OCI-LY7 (cell line): ENCODE measurements around the gene OSM. TPM values are rescaled to one million over a fixed set of nuclear protein-coding genes. Genes with fewer than 3 reads are reported as not detected.

ENCODE experiments used
- BruUV-seq: library from RNA; stranded (reverse); fragments of 400-500 nt; replicated peaks from 2 replicates; lab custom pipeline; 2021; lab: Mats Ljungman, UMichigan
- CTCF ChIA-PET: fragments of 300-600 bp; sonication (Branson Sonifier 250); formaldehyde crosslinking; loops from one replicate; lab custom pipeline; 2022; ENCODE audit warnings: antibody characterized with exemption; ENCODE audit not compliant: unreplicated experiment; lab: Charles Lee
- POLR2A ChIA-PET: fragments of 300-600 bp; sonication (Branson Sonifier 250); formaldehyde crosslinking; loops from one replicate; lab custom pipeline; 2022; ENCODE audit warnings: antibody characterized with exemption; lab: Charles Lee
- DNase-seq: peaks from one replicate; pipeline ENCODE4 v3.0.0-alpha.2; 2015; ENCODE audit warnings: low spot score
- H2AFZ ChIP-seq: fragments of 200-600 bp; sonication (generic), shearing (Covaris generic); 2 replicates; pipeline ENCODE4 v1.6.1; 2014; ENCODE audit warnings: mild to moderate bottlenecking, antibody characterized with exemption, low read length, moderate library complexity
- H3K27ac ChIP-seq: fragments of 200-600 bp; sonication (generic); 2 replicates; pipeline ENCODE4 v1.5.1; 2014; ENCODE audit warnings: mixed run types, low read depth, mild to moderate bottlenecking, moderate library complexity, low read length, inconsistent platforms; ENCODE audit not compliant: poor library complexity, severe bottlenecking
- H3K36me3 ChIP-seq: fragments of 200-600 bp; sonication (generic); 2 replicates; pipeline ENCODE4 v1.6.1; 2014; ENCODE audit warnings: mild to moderate bottlenecking, antibody characterized with exemption, low read length, moderate library complexity, mixed read lengths; ENCODE audit not compliant: insufficient read depth
- H3K4me1 ChIP-seq: fragments of 200-600 bp; sonication (generic); 2 replicates; pipeline ENCODE4 v1.5.1; 2014; ENCODE audit warnings: mild to moderate bottlenecking, low read length; ENCODE audit not compliant: insufficient read depth, poor library complexity, severe bottlenecking
- H3K4me2 ChIP-seq: fragments of 200-600 bp; sonication (generic); 2 replicates; pipeline ENCODE4 v1.6.1; 2014; ENCODE audit warnings: mild to moderate bottlenecking, low read length
- H3K4me3 ChIP-seq: fragments of 200-600 bp; sonication (generic); 2 replicates; pipeline ENCODE4 v1.5.1; 2014; ENCODE audit warnings: mild to moderate bottlenecking, low read depth, low read length; ENCODE audit not compliant: poor library complexity, severe bottlenecking
- H3K79me2 ChIP-seq: fragments of 200-600 bp; sonication (generic); 2 replicates; pipeline ENCODE4 v1.6.1; 2016; ENCODE audit warnings: low read depth, mild to moderate bottlenecking, low read length, moderate library complexity, mixed read lengths; ENCODE audit not compliant: insufficient read depth
- H3K9me2 ChIP-seq: fragments of 200-600 bp; sonication (generic); 2 replicates; pipeline ENCODE4 v1.6.1; 2016; ENCODE audit warnings: mild to moderate bottlenecking, low read length, mixed read lengths; ENCODE audit not compliant: insufficient read depth
- H3K9me3 ChIP-seq: fragments of 200-600 bp; sonication (generic); 2 replicates; pipeline ENCODE4 v1.6.1; 2014; ENCODE audit warnings: mild to moderate bottlenecking, mixed run types, low read length, mixed read lengths
- H4K20me1 ChIP-seq: fragments of 200-600 bp; sonication (generic); 2 replicates; pipeline ENCODE4 v1.6.1; 2014; ENCODE audit warnings: mild to moderate bottlenecking, antibody characterized with exemption, low read length, moderate library complexity, mixed read lengths; ENCODE audit not compliant: insufficient read depth
- EZH2phosphoT487 ChIP-seq: fragments of 200-600 bp; sonication (generic); IDR thresholded peaks from 2 replicates; pipeline ENCODE4 v1.6.1; 2018; ENCODE audit warnings: low read depth, borderline replicate concordance, mild to moderate bottlenecking, mixed run types, antibody characterized with exemption, low read length, moderate library complexity, mixed read lengths
- intact Hi-C: fragments of 100-400 bp; cut with micrococcal nuclease; formaldehyde crosslinking; loops from one replicate; pipeline ENCODE4 v1.10.0; 2022; ENCODE audit not compliant: unreplicated experiment
- total RNA-seq, 2 experiments: library from RNA; depleted of rRNA in 1 of 2; stranded (reverse); fragments of >200 nt in 1 of 2; shearing (Covaris generic) in 1 of 2; gene quantifications; 2 replicates each; pipeline ENCODE4 v1.2.3, GENCODE V29; 2014 to 2022
- TF ChIP-seq, protein P1 (sequence below): fragments of 200-600 bp; sonication (generic); conservative IDR thresholded peaks from 2 replicates; pipeline ENCODE4 v1.5.1; 2014; ENCODE audit warnings: mild to moderate bottlenecking, antibody characterized with exemption, low read length, moderate library complexity, mixed read lengths

OSM gene
- total RNA-seq, 2 experiments from 2014 or later = 0.91 TPM; not detected in 1

DNA sequence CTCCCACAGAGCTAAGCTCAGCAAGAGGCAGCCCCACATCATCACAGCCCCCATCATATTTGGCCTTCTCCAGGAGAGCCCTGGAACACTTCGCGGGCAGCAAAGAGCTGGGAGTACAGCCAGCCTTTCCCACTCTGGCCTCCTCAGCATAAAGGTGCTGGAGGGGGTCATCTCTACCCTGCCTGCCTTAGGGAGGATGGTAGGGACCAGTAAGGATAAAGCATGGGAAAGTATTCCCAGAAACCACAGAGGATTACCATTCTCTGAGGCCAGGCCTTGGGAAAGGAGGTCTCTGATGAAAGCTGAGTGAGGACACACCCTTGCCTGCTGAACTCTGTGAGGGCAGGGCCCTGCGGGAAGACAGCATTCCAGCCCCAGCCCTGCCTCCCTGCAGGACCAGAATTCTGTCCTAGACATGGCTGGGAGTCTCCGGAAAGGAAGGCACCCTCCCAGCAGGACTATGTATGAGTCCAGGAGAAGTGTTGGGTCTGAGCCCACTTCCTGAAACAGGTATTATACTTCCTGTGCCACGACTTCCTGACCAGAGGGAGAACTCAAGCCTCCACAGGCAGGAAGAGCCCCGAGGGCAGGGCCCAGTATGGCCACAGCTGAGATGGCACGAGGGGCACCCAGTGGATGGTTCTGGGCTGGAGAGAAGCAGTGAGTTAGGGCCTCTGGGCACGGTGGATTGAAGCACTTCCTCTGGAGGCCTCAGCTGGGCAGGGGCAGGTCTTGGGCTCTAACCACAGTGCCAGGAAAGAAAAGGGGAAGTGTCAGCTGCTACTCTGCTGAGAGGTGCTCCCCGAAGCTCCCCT, 35.6 kb upstream of the OSM start:
- POLR2A ChIA-PET = interaction anchor here (1.6 to 4.1 kb wide), 3 partner anchors 11 to 25 kb away, joined by 4 to 22 read pairs (median 14); partner anchors contain the start of genes CASTOR1 and TBC1D10A
- Histone ChIP-seq H3K4me1 (peaks cover 69% of the 10 kb centered on the region), H3K36me3 (peaks cover 19% of the 10 kb centered on the region), H2AFZ (peak overlapping the region; percentile 9; the same call in 1 of the 2 replicates), H3K9me3 (no peaks in the 10 kb centered on the region), H3K4me2 (peak overlapping the region; percentile 57), H3K79me2 (peaks cover under 1% of the 10 kb centered on the region; the same call in 1 of the 2 replicates), H4K20me1 (no peaks in the 10 kb centered on the region), H3K4me3 (peak overlapping the region; percentile 11), H3K9me2 (no peaks in the 10 kb centered on the region), H3K27ac (peak overlapping the region; percentile 94)
- peak; percentile 67 for DNase-seq
- BruUV-seq = no TSS peak
- intact Hi-C loops = no loop called here
- TF ChIP-seq EZH2phosphoT487 = no peak
- TF ChIP-seq, protein P1, sequence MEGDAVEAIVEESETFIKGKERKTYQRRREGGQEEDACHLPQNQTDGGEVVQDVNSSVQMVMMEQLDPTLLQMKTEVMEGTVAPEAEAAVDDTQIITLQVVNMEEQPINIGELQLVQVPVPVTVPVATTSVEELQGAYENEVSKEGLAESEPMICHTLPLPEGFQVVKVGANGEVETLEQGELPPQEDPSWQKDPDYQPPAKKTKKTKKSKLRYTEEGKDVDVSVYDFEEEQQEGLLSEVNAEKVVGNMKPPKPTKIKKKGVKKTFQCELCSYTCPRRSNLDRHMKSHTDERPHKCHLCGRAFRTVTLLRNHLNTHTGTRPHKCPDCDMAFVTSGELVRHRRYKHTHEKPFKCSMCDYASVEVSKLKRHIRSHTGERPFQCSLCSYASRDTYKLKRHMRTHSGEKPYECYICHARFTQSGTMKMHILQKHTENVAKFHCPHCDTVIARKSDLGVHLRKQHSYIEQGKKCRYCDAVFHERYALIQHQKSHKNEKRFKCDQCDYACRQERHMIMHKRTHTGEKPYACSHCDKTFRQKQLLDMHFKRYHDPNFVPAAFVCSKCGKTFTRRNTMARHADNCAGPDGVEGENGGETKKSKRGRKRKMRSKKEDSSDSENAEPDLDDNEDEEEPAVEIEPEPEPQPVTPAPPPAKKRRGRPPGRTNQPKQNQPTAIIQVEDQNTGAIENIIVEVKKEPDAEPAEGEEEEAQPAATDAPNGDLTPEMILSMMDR = no peak
- CTCF ChIA-PET = interaction anchor here (0.5 to 1.5 kb wide), 2 partner anchors 14 to 130 kb away, joined by 3 read pairs; no protein-coding TSS in a partner anchor

DNA sequence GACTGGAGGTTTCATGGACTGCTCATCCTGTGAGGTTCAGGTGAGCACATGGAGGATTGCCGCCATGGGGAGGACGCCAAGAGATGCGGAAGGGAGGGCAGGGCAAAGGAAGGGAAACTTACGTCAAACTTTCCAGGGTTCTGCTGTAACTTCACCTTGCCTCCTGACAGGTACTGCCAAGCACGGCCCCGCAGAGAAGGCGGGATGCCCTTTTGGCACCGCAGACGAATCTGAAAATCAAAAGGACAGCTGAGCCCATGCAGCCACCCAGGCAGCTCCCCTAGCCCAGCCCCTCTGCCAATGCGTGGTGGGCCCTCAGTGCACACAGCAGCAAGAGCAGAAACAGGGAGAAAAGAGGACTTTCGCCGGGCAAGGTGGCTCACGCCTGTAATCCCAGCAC, 32.7 kb upstream of the OSM start:
- no TSS peak for BruUV-seq

More for the DNA sequence above, 32.7 kb upstream of the OSM start:
- intact Hi-C loops = no loop called here
- Histone ChIP-seq H3K27ac (no peak overlapping the region), H3K4me2 (no peak overlapping the region), H2AFZ (no peak overlapping the region), H4K20me1 (no peaks in the 10 kb centered on the region), H3K4me1 (peaks cover 45% of the 10 kb centered on the region), H3K4me3 (no peak overlapping the region), H3K36me3 (peaks cover 21% of the 10 kb centered on the region), H3K9me2 (no peaks in the 10 kb centered on the region), H3K9me3 (no peaks in the 10 kb centered on the region), H3K79me2 (no peaks in the 10 kb centered on the region; the same call in 1 of the 2 replicates)
- no peak for DNase-seq
- ChIA-PET CTCF (no interaction called here), POLR2A (no interaction called here)
- no peak for TF ChIP-seq EZH2phosphoT487
- TF ChIP-seq, protein P1 = no peak
